Upper lobe of left lung (tissue), 6 donors: ENCODE results near the gene TAMALIN. TPM values are rescaled to one million over a fixed set of nuclear protein-coding genes. Genes with fewer than 3 reads are reported as not detected.

Experiments used
- ATAC-seq, 2 donors: fragments of 200-7000 bp; cut with Tn5 transposase; one replicate each; pipeline ENCODE4 v1.9.1; 2022; ENCODE audit warnings: mild to moderate bottlenecking in 2 of 2, moderate library complexity in 2 of 2; ENCODE audit not compliant: low FRiP score in 2 of 2
- DNase-seq, 2 donors: peaks; one replicate each; pipeline ENCODE4 v3.0.0-alpha.2; 2019 to 2020
- H3K27ac ChIP-seq, 4 donors: fragments of 200-600 bp; sonication (generic); one replicate each; pipeline ENCODE4 v1.5.1; 2016 to 2019
- H3K27me3 ChIP-seq, 4 donors: fragments of 200-600 bp; sonication (generic); one replicate each; pipeline ENCODE4 v1.5.1; 2017 to 2019
- H3K36me3 ChIP-seq, 4 donors: fragments of 200-600 bp; sonication (generic); one replicate each; pipeline ENCODE4 v1.5.1; 2016 to 2019
- H3K4me1 ChIP-seq, 4 donors: fragments of 200-600 bp; sonication (generic); one replicate each; pipeline ENCODE4 v1.5.1; 2018 to 2019
- H3K4me3 ChIP-seq, 4 donors: fragments of 200-600 bp; sonication (generic); one replicate each; pipeline ENCODE4 v1.5.1; 2017 to 2019; ENCODE audit warnings: mild to moderate bottlenecking in 2 of 4, moderate library complexity in 1 of 4
- H3K9me3 ChIP-seq, 4 donors: fragments of 200-600 bp; sonication (generic); one replicate each; pipeline ENCODE4 v1.5.1; 2018 to 2019
- CTCF ChIP-seq, 6 experiments: fragments of 450-650 bp in 4 of 6; fragments of 200-600 bp in 2 of 6; sonication (generic) in 2 of 6; IDR thresholded peaks; one replicate each; pipeline ENCODE4 v1.5.1; 2016 to 2019; ENCODE audit warnings: antibody characterized with exemption in 6 of 6
- EP300 ChIP-seq, 4 donors: sonication (generic); formaldehyde crosslinking; IDR thresholded peaks; one replicate each; pipeline ENCODE4 v1.5.1; 2017; ENCODE audit warnings: antibody characterized with exemption in 4 of 4, control low read depth in 2 of 4
- POLR2A ChIP-seq, 4 donors: fragments of 450-650 bp; IDR thresholded peaks; one replicate each; pipeline ENCODE4 v1.5.1; 2016 to 2017; ENCODE audit warnings: antibody characterized with exemption in 4 of 4, mild to moderate bottlenecking in 2 of 4
- POLR2AphosphoS5 ChIP-seq, 2 donors: sonication (generic); formaldehyde crosslinking; IDR thresholded peaks; one replicate each; pipeline ENCODE4 v1.5.1; 2017; ENCODE audit warnings: antibody characterized with exemption in 2 of 2
- WGBS, 2 donors: methylation state at CpG; one replicate each; pipeline ENCODE4 v1.1.5; 2017 to 2018; 5-methylcytosine and 5-hydroxymethylcytosine counted together
- total RNA-seq, 6 donors: library from RNA; depleted of rRNA in 4 of 6; stranded (reverse); fragments of >200 nt in 4 of 6; gene quantifications; one replicate each; pipeline versions ENCODE4 v1.1.0 to v1.2.1, GENCODE V29; 2016 to 2021
- donor health status: DM: no; HTN: no; CAD: no; lungs with moderate emphysema.
- donor health status: DM: no; HTN: yes; CAD: no; lungs with severe emphysema.

Gene TAMALIN
- total RNA-seq, 6 donors from 2014 or later, result 52.3 to 170 (median 73.7) TPM

- H3K9me3 ChIP-seq, result no peaks in the 10 kb centered on the region
- no peak for TF ChIP-seq CTCF (IDR thresholded peaks at IDR 0.05)
- TF ChIP-seq EP300 (IDR thresholded peaks at IDR 0.05), result no peak
- TF ChIP-seq POLR2A (IDR thresholded peaks at IDR 0.05), result no peak
- TF ChIP-seq POLR2AphosphoS5 (IDR thresholded peaks at IDR 0.05), result no peak
- H3K27me3 ChIP-seq, result no peaks in the 10 kb centered on the region
- H3K4me1 ChIP-seq, result peaks cover 26 to 52% (median 39%) of the 10 kb centered on the region in 4 donors
- no peak for DNase-seq
- no peak overlapping the region for H3K4me3 ChIP-seq
- WGBS, 2 donors, result 87 to 88% methylated on average over 4 to 6 of the region's 6 CpGs
- peak overlapping the region in 1 of 4 donors; percentile 23 for H3K27ac ChIP-seq
- no peak for ATAC-seq
- H3K36me3 ChIP-seq, result peaks cover 0 to 12% (median 0%) of the 10 kb centered on the region in 4 donors
Observed at GRCh38 chr12:51960890-51961289, 45.9 kb upstream of the TAMALIN start.

- TF ChIP-seq POLR2A (IDR thresholded peaks at IDR 0.05) (no peak), POLR2AphosphoS5 (IDR thresholded peaks at IDR 0.05) (no peak), CTCF (IDR thresholded peaks at IDR 0.05) (no peak), EP300 (IDR thresholded peaks at IDR 0.05) (no peak)
- peaks cover 24 to 48% (median 38%) of the 10 kb centered on the region in 4 donors for H3K4me1 ChIP-seq
- no peak for DNase-seq
- H3K36me3 ChIP-seq, result peaks cover 0 to 12% (median 0%) of the 10 kb centered on the region in 4 donors
- no peaks in the 10 kb centered on the region for H3K27me3 ChIP-seq
- no peak overlapping the region for H3K4me3 ChIP-seq
- 8 to 29% methylated on average over 1 of the region's 1 CpG for WGBS, 2 donors
- H3K9me3 ChIP-seq, result no peaks in the 10 kb centered on the region
- ATAC-seq, result no peak
- H3K27ac ChIP-seq, result peak overlapping the region; percentile 8 to 18 (median 13)
Observed at GRCh38 chr12:51961834-51962233, 44.9 kb upstream of the TAMALIN start.

GRCh38 chr12:51962737-51963136, 44.0 kb upstream of the TAMALIN start:
- no peaks in the 10 kb centered on the region for H3K9me3 ChIP-seq
- H3K4me3 ChIP-seq, result no peak overlapping the region
- ATAC-seq, result no peak
- no peaks in the 10 kb centered on the region for H3K27me3 ChIP-seq
- no peak overlapping the region for H3K27ac ChIP-seq
- H3K36me3 ChIP-seq, result peaks cover 0 to 12% (median 0%) of the 10 kb centered on the region in 4 donors
- TF ChIP-seq CTCF (IDR thresholded peaks at IDR 0.05), result no peak
- no peak for DNase-seq
- peaks cover 24 to 44% (median 32%) of the 10 kb centered on the region in 4 donors for H3K4me1 ChIP-seq
- 61 to 66% methylated on average over 3 of the region's 3 CpGs for WGBS, 2 donors

- peaks cover 24 to 39% (median 28%) of the 10 kb centered on the region in 4 donors for H3K4me1 ChIP-seq
- H3K4me3 ChIP-seq, result no peak overlapping the region
- peaks cover 0 to 12% (median 0%) of the 10 kb centered on the region in 4 donors for H3K36me3 ChIP-seq
- ATAC-seq (no peak), DNase-seq (no peak)
- no peak overlapping the region for H3K27ac ChIP-seq
- 94 to 98% methylated on average over 4 of the region's 4 CpGs for WGBS, 2 donors
- TF ChIP-seq CTCF (IDR thresholded peaks at IDR 0.05) (no peak), POLR2AphosphoS5 (IDR thresholded peaks at IDR 0.05) (no peak), EP300 (IDR thresholded peaks at IDR 0.05) (no peak), POLR2A (IDR thresholded peaks at IDR 0.05) (no peak)
- H3K9me3 ChIP-seq, result no peaks in the 10 kb centered on the region
- H3K27me3 ChIP-seq, result no peaks in the 10 kb centered on the region
Observed at GRCh38 chr12:51963477-51963876, 43.3 kb upstream of the TAMALIN start.

GRCh38 chr12:51969643-51970042, 37.1 kb upstream of the TAMALIN start:
- Histone ChIP-seq H3K27ac (no peak overlapping the region), H3K4me1 (peaks cover 34 to 44% (median 40%) of the 10 kb centered on the region in 4 donors), H3K27me3 (no peaks in the 10 kb centered on the region), H3K9me3 (no peaks in the 10 kb centered on the region), H3K4me3 (no peak overlapping the region), H3K36me3 (no peaks in the 10 kb centered on the region)
- DNase-seq (no peak), ATAC-seq (no peak)
- WGBS, 2 donors, result 93 to 94% methylated on average over 2 of the region's 2 CpGs
- TF ChIP-seq POLR2A (IDR thresholded peaks at IDR 0.05) (no peak), EP300 (IDR thresholded peaks at IDR 0.05) (no peak), CTCF (IDR thresholded peaks at IDR 0.05) (no peak), POLR2AphosphoS5 (IDR thresholded peaks at IDR 0.05) (no peak)
